HG02759 (cell line): ENCODE measurements around the gene PSD2.

Experiments used
- ATAC-seq: cut with Tn5 transposase; IDR thresholded peaks from one replicate; pipeline ENCODE4 v1.9.1; 2021; ENCODE audit warnings: mild to moderate bottlenecking, moderate library complexity; ENCODE audit not compliant: unreplicated experiment

Gene PSD2

DNA sequence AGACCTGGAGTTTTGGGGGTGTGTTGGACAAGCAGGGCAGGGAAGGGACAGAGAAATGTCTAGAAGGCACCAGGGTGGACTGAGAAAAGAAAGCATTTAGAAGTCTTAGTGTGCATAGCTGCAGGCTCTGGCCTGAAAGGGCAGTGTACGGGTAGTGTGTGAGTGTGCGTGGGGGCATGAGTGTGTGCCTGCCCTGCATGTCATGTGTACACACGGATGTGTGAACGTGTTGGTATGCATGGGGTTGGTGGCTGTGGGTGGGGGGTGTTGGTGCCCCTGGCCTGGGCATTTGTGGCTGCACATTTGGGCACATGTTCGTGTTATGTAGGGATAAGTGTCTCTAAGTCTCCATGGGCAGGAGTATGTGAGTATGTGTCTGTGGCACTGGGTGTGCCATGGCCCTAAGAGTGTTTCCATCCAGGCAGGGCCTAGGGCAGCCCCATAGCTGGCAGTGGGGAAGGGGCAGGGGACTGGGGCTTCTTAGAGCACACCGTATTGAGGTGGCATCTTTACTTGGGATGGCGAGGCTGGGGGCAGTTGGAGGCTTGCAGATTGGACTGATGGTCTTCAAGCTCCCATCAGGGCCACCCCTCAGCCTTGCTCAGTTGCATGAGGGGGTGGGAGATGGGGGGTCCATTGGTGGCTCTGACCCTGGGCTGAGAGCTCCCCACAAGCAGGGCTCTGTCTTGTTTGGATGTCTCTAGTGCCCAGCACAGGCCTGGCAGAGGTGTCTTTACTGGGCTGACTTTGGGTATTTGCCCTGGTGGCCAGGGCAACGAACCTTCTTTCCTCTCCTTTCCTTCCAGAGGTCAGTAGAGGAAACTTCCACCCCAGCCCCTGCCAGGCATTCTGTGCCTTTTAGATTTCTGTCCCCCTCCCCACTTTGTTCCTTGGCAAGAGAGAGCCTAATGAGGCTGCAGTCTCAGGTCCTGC, 15.0 kb downstream of the PSD2 start:
- no peak for ATAC-seq

DNA sequence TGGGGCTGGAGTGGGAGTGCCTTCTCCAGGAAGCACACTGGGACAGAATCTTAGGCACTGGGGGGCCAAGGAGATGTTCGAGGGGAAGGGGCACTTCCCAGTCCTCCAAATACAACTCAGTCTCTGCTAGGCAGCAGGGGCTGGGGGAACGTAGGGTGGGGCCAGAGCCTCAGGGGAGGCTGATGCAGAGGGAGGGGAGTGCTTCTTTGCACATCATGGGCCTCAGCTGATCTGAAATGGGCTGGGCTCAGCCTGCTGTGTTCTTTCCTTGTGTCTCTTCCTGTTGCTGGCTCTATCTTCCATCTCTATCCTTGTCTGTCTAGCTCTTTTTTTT, 15.6 kb downstream of the PSD2 start:
- no peak for ATAC-seq

DNA sequence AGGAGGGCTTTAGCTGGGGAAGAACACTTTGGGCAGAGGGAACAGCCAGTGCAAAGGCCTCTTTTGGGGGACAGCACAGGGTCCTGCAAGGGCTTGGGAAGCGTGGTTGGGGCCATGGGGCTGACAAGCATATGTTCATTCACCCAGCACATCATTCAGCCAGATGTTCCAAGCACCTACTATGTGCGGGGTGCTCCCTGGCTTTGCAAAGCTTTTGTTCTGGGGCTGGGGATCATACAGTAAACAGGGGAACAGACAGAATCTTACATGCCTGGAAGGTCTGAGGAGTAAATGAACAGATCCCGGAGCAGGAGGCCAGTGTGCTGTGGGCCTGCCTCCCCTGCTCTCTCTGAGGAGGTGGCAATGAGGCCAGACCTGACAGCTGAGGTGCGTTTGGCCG, 16.7 kb downstream of the PSD2 start:
- ATAC-seq = no peak

DNA sequence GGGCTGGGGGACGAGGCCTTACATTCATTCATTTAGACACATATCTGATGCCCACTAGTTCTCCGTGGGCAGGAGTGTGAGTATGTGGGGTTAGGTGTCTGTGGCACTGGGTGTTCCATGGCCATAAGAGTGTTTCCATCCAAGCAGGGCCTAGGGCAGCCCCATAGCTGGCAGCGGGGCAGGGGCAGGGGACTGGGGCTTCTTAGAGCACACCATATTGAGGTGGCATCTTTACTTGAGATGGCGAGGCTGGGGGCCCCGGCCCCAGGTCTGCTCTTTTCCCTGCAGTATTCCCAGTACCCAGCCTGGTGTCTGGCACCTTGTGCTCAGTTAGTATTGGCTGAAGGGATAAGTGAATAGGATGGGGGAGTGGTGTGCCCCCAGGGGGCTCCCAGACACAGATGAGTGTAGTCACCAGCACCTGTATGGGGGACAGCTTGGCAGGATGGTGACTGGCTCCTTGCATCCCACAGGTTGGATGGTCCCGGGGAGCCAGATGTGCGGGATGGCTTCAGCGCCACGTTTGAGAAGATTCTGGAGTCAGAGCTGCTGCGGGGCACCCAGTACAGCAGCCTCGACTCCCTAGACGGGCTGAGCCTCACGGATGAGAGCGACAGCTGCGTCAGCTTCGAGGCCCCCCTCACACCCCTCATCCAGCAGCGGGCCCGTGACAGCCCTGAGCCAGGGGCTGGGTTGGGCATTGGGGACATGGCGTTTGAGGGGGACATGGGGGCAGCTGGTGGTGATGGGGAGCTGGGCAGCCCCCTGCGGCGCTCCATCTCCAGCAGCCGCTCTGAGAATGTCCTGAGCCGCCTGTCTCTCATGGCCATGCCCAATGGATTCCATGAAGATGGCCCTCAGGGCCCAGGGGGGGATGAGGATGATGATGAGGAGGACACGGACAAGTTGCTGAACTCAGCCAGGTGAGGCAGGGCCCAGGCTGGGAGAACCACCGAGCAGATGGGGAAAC, 17.5 kb downstream of the PSD2 start:
- no peak for ATAC-seq

DNA sequence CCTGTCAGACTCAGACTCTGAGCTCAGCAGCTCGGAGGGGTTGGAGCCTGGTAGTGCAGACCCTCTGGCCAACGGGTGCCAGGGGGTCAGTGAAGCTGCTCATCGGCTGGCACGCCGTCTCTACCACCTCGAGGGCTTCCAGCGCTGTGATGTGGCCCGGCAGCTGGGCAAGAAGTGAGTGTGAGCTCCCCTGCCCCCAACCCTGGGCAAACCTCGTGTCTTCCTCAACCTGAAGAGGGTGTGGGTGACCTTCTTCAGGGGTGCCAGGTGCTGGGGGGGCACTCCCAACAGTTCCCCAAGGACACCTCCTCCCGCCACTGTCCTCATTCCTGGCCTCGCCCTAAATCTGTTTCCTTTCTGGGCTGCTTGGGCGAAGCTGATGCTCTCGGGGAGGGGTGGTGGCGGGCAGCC, 18.6 kb downstream of the PSD2 start:
- ATAC-seq = no peak

DNA sequence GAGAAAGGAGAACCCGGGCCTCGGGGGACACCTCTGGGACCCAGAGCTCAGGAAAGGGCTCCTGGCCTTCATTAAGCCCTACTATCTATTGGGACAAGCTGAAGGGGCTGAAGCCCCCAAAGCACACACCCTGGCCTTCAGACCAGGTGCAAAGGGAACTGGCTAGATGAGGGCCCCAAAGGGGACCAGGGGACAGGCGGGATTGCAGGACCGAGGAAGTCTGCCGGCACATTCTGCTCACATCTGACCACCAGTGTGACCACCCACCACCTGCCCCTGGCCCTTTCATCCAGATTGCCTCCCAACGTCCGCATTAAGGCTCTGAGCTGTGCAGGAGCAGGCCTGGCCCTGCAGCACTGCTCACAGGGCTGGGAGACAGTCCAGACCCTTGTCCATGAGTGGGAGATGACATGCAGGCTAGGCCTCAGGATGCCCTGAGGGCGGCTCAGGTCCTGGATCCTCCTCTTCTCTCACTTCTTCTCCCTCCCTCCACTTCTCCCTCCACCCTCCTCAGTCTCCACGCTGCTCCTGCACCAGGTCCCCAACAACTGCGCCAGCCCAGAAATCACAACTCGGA, 19.2 kb downstream of the PSD2 start:
- no peak for ATAC-seq

DNA sequence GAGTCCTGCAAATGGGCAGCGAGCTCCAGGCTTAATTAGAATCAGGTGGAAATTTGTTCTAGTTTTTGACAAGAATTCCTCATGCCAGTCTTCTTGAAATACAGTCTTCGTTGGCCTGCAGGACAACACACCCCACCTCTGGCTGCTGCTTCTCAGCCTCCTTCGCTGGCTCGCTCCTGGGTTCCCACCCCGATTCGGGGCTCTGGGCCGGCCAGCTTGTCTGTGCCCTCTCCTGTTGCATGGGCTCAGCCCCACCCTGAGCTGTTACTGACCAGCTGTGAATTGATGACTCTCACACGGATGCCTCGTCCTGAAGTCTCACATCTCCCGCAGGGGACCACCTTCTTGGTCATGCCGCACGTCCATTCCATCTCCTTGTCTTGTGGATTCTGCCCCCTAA, 21.0 kb downstream of the PSD2 start:
- ATAC-seq = no peak

DNA sequence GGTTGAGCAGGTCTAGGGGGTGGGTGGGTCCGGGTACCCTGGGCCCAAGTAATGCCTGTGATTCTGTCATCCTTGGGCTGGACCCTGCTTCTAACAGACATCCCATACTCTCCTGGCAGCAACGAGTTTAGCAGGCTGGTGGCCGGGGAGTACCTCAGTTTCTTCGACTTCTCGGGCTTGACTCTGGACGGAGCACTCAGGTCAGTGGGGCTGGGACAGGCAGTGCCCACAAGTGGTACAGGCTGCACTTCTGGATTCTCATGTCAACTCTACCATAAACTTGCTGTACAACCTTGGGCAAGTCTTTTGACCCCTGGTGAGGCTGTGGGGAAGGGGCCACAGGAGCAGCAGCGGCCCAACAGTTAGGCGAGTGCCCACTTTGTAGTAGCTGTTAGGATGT, 21.8 kb downstream of the PSD2 start:
- ATAC-seq = no peak

DNA sequence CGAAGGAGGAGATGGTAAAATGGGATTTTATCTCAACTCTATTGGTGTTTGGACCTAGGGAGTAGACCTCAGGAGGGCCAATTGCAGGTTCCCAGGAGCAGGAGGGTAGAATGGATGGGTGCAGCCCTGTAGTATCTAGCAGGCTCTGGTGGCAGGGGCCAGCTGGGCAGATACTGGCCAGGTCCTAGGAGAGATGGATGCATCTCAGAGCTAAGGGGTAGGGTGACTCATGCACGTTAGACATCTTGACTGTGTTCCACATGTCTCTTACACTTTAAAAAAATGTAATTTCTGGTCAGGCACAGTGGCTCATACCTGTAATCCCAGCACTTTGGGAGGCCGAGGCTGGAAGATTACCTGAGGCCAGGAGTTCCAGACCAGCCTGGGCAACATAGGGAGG, 22.4 kb downstream of the PSD2 start:
- ATAC-seq = no peak

DNA sequence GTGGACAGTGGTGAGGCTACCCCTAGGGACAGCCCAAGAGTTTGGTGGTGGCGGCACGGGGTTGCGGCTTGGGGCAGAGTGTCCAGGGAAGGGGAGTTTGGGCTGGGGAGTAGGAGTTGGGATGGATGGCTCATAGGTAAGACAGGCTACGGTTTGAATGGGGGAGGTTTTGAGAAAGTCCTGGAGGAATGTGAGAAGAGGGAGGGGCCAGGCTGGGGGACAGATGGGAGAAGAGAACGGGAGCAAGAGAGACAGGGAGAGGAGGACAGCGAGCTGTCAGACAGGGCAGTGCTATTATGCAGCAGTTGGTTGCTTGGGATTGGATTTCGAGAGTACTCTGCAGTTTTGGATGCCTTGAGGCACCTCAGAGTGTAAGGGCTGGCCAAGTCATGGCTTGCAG, 24.5 kb downstream of the PSD2 start:
- no peak for ATAC-seq

DNA sequence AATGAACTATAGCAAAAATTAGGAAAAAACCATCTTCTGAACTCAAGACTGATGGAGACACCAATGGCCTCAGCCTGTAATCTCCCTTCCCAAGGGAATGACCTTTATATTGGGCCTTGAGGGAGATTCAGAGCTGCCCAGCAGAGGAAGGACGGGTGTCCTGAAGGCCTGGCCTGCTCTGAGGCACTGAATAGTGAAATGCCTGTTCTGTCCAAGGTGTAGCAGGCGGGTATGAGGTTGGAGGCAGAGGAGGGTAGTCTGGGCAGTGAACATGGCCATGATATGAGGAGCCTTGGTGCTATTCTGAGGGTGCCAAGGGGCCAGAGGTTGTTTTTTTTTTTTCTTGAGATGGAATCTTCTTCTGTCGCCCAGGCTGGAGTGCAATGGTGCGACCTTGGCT, 25.0 kb downstream of the PSD2 start:
- no peak for ATAC-seq

DNA sequence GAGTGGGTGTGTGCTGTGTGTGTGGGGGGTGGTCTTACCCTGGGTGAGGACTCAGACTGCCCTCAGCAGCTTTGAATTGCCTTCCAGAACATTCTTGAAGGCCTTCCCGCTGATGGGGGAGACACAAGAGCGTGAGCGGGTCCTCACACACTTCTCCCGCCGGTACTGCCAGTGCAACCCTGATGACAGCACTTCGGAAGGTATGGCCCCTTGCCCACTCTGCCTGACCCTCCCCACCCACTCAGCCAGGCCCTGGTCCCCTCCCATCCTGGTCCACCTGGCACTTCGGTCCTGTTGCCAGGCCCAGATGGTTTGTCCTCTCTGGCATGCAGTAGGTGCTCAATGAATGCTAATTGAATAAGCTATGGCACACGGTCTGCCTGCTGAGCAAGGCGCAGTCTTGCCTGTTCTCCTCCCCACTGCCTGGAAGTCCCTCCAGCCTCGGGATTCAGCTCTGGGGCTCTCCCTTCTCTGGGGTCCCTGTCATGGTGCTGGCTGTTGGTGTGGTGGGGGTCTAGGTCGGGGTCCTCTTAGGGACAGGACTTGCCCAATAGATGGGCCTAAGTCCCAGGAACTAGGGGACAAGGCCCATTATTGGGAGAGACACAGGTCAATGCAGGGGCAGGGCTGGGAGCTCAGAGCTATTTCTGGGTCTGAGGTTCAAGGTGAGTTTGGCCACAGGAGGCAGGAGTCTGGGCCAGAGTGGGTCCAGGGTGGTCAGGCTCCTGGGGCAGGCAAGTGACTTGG, 26.4 kb downstream of the PSD2 start:
- no peak for ATAC-seq

DNA sequence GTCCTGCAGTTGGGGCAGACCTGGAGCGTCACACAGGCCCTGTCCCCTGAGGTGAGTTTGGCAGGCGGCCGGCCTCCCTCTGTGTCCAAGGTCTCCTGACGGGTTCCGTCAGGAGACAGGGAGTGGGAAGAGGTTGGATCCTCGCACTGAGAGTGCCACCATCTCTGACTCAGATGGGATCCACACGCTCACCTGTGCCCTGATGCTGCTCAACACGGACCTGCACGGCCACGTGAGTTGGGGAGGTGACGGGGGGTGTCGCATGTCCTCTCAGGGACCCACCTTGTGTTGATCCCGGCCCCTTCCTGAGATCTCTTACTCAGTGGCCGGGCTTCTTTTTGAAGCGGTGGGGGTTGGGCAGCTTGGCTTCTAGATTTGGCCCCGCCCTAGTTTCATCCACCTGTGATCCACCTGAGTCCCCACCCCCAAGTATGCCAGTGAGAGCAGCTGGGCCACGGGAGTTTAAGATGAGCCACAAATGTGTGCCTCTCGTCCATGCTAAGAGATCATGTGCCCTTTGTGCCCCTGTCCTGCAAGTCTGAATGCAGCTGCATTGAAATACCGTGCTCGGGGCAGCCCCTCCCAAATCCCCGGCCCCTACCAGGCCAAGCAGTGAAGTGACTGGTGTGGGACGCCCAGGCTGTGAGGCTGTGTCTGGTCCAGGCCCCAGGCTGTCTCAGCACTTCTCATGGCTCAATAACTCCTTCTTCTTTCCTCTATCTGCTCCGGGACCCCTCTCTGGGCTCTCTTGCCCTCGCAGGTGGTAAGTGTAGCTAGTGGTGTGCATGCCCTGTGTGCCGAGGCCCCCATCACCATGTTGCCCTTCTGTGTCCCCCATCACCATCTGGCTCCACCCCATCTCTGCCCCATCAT, 27.2 kb downstream of the PSD2 start:
- no peak for ATAC-seq

DNA sequence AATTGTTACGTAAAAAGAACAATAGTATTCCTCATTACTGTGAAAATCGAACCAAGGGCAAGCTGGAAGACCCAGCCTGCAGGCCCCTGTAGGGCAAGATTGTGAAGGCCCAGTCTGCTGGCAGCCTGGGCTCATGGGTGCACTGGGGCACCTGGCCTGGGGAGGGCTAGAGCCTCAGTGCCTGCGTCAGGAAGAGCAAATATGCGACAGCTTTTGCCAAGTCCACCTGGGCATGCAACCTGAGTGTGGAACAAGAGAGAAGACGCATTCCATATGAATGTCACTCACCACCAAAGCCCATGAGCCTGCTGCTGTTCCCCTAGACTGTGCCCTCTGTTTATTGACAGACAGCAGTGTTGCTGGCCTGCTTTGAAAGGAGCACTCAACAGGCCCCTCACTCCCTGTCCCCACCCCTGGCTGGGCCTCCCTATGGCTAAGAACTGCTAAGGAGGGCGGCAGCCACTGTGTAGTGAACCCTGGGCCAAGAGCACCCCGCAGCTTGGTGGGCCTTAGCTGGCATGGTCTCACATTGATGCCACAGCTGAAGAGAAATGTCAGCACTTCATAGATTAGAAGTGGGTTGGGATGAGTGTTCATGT, 28.2 kb downstream of the PSD2 start:
- no peak for ATAC-seq

DNA sequence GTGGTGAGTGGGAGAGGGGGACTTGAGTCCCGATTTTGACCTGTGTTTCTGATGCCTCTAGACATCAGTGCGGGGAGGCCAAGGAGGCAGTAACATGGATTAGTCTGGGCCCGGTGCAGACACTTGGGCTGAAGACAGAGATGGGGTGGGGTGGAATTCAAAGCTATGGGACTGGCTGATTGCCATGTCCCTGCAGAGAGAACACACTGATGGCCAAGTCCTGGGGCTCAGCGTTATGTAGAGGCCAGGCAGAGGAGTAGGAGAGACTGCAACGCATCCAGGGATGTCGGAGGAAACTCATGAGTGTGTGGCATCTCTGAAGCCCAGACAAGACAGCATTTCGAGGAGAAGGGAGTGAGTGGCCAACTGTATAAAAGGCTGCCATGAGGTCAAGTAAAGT, 30.1 kb downstream of the PSD2 start:
- ATAC-seq = no peak

DNA sequence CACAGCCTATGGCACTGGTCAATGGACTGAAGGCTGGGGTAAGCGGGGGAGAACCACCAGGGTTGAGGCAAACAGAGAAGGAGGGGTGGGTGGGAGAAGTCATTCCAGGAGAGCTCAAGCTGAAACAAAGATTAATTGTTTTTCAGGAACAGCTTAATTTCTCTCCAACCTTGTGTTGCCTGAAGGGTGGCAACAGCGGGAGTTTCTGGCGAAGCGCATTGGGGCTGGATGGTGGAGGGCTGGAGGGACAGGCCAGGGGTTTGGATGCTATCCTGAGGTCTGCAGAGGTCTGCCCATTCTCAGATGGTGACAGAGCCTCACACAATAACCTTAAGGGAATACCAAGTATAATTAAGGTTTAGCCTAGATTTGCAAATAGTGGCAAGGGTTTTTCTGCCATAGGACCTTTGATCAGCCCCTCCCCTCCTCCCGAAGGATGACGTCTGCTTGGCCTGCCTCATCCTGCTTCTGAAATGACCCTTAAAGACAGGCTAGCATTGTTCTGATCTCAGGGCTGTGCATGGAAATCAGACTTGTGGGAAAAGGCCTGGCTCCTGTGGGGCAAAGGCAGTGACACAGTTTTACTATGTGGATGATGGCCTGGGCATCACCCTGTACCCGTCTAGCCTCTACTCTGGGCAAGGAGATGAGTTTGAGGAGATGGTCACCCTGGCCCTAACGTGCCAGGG, 32.7 kb downstream of the PSD2 start:
- no peak for ATAC-seq

DNA sequence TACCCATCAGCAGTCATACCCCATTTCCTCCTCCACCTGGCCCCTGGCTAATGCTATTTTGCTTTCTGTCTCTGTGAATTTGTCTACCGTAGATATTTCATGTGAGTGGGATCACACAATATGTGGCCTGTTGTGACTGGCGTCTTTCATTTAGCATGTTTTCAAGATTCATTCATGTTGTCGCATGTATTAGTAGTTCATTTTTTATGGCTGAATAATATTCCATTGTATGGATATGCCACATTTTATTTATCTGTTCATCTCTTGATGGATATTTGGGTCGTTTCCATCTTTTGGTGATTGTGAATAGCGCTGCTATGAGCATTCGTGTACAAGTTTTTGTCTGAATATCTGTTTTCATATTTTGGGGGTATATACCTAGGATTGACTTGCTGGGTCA, 33.9 kb downstream of the PSD2 start:
- ATAC-seq = no peak

DNA sequence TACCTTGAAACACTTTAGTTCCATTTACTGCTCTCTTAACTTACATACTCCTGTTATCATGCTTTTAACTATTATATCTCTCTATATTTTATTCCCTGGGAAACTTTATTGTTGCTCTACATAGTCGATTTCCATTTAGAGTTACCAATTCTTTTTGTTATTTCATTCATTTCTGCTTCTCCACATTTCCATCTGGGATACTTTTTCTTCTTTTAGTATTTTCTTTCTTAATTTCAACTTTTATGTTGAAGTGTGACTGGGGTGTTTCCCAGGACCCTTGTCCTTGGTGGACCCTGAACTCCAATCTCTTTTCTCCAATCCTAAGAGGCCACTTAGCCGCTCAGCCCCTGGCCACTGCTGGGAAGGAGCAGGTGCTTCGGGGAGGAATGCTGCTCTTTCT, 36.0 kb downstream of the PSD2 start:
- no peak for ATAC-seq

DNA sequence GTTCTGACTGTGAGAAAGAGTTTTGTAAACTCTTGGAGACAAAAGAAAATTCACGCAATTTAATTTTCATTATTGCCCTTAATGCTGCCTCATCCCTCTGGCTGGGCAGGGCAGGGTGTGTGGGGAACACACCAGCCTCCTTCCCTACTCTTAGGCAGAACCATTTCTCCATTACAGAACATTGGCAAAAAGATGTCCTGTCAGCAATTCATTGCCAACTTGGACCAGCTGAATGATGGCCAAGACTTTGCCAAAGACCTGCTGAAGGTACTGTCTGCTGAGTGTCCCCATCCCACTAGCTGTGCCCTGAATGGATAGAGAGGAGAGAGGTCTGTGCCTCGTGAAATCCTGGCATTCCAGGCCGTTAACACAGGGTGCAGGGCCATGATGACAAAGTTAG, 37.9 kb downstream of the PSD2 start:
- ATAC-seq = no peak
